ENCODE results near the gene PAK5.

GRCh38 chr20:9543214-9543613, 295.7 kb downstream of the PAK5 start:
- no peak for TF ChIP-seq EZH2 (IDR thresholded peaks at IDR 0.05; ENCODE audit: low read depth, unreplicated experiment)
- TF ChIP-seq CREB1 (CRISPR knock-in tag; IDR thresholded peaks at IDR 0.05; ENCODE audit: low read depth) = no peak
- TF ChIP-seq CTCF (conservative IDR thresholded peaks at IDR 0.05; ENCODE audit: low read depth in 2 of 2) = no peak
- TF ChIP-seq POLR2AphosphoS5 (IDR thresholded peaks at IDR 0.05; ENCODE audit: low read depth) = no peak
- no peak for TF ChIP-seq REST (IDR thresholded peaks at IDR 0.05; ENCODE audit: unreplicated experiment)
- TF ChIP-seq NANOG (IDR thresholded peaks at IDR 0.05; ENCODE audit: borderline replicate concordance) = no peak
- TF ChIP-seq EZH2phosphoT487 (IDR thresholded peaks at IDR 0.05; ENCODE audit: unreplicated experiment) = no peak
- TF ChIP-seq ETS1 (IDR thresholded peaks at IDR 0.05) = no peak
- TF ChIP-seq ZNF114 (CRISPR knock-in tag; IDR thresholded peaks at IDR 0.05) = no peak
